Measurements from ENCODE around the gene ZNRF3. TPM values are rescaled to one million over a fixed set of nuclear protein-coding genes. Genes with fewer than 3 reads are reported as not detected.

Gene ZNRF3
- total and polyA plus RNA-seq, 2 donors (not counting 1 experiment from before 2014, with no cell fraction given), result 0.21 to 0.71 TPM

DNA sequence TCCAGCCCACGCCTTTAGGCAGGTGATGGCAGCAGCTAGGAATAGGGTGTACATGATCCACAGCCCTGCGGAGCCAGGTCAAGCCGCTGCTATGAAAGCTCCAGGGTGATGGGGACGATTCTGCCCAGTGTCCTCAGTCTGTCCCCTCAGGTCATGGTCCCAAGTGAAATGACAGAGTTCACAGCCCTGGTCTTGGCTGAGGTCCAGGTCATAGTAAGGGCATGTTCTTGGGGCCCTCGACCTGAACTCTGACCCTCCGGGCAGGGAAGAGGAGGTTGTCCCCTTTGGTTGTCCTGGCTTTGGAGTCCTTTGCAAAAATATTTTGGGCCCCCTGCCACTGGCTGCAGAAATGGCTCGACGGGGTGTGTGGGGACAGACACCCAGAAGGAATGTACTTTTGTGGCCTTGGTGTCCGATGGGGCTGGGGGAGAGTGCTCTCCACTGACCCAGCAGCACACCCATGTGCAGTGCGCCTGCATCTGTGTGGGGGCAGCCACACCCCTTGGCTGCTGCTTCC is 170.9 kb downstream of the ZNRF3 start:
- H3K9ac ChIP-seq (ENCODE audit: low read length), result no peak overlapping the region
- no peak overlapping the region for H3K4me2 ChIP-seq (replicated peaks; ENCODE audit: low read depth, low read length, poor library complexity, severe bottlenecking)
- H4K20me1 ChIP-seq (ENCODE audit: control insufficient read depth, insufficient read depth, low read length, poor library complexity, severe bottlenecking), result no peaks in the 10 kb centered on the region
- H3K36me3 ChIP-seq (replicated peaks in 1 of 2; ENCODE audit: control extremely low read depth in 1 of 2, control insufficient read depth in 1 of 2, extremely low read depth in 1 of 2, insufficient read depth in 2 of 2, low read length in 1 of 2), result no peaks in the 10 kb centered on the region
- H3K4me3 ChIP-seq (ENCODE audit: control extremely low read depth in 1 of 5, extremely low read depth in 1 of 5, insufficient read depth in 1 of 5, low read depth in 2 of 5, low read length in 4 of 5), result no peak overlapping the region
- no peak for ATAC-seq (ENCODE audit: low read depth)
- Mint-ChIP-seq H3K27ac (no peak overlapping the region), H3K27me3 (peaks cover 19% of the 10 kb centered on the region), H3K4me3 (no peak overlapping the region), H3K9me3 (ENCODE audit: insufficient read depth) (no peaks in the 10 kb centered on the region), H3K4me1 (no peaks in the 10 kb centered on the region)
- TF ChIP-seq EZH2 (IDR thresholded peaks at IDR 0.05; ENCODE audit: borderline replicate concordance, insufficient read depth, low read depth, low read length, poor library complexity, severe bottlenecking), result no peak
- TF ChIP-seq, protein P1, sequence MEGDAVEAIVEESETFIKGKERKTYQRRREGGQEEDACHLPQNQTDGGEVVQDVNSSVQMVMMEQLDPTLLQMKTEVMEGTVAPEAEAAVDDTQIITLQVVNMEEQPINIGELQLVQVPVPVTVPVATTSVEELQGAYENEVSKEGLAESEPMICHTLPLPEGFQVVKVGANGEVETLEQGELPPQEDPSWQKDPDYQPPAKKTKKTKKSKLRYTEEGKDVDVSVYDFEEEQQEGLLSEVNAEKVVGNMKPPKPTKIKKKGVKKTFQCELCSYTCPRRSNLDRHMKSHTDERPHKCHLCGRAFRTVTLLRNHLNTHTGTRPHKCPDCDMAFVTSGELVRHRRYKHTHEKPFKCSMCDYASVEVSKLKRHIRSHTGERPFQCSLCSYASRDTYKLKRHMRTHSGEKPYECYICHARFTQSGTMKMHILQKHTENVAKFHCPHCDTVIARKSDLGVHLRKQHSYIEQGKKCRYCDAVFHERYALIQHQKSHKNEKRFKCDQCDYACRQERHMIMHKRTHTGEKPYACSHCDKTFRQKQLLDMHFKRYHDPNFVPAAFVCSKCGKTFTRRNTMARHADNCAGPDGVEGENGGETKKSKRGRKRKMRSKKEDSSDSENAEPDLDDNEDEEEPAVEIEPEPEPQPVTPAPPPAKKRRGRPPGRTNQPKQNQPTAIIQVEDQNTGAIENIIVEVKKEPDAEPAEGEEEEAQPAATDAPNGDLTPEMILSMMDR (IDR thresholded peaks at IDR 0.05), result no peak
- no peak for DNase-seq
- H3K4me1 ChIP-seq (ENCODE audit: control insufficient read depth in 2 of 2, insufficient read depth in 2 of 2, low read length in 2 of 2), result no peaks in the 10 kb centered on the region
- no peak overlapping the region for H3K27ac ChIP-seq (ENCODE audit: low read length in 2 of 2)
- no peak overlapping the region for H2AFZ ChIP-seq (ENCODE audit: insufficient read depth, low read depth, low read length, poor library complexity, severe bottlenecking)
- intact Hi-C loops (cut with micrococcal nuclease), result no loop called here
- ChIA-PET POLR2A (no interaction called here), CTCF (interaction anchor here (1.4 kb wide), 1 partner anchor 218 kb away, joined by 3 read pairs; no protein-coding TSS in a partner anchor)
- H3K79me2 ChIP-seq (ENCODE audit: control insufficient read depth, insufficient read depth, low read length), result no peaks in the 10 kb centered on the region
- 92% methylated on average over 10 of the region's 10 CpGs for WGBS (ENCODE audit: insufficient coverage)
- no peaks in the 10 kb centered on the region for H3K9me3 ChIP-seq (ENCODE audit: control extremely low read depth in 1 of 3, control insufficient read depth in 2 of 3, insufficient read depth in 1 of 3, low read length in 2 of 3)
- peaks cover 0 to 7% (median 2%) of the 10 kb centered on the region in 4 experiments for H3K27me3 ChIP-seq (replicated peaks in 1 of 4; ENCODE audit: control extremely low read depth in 1 of 4, control insufficient read depth in 3 of 4, insufficient read depth in 4 of 4, low read length in 3 of 4)

GRCh38 chr22:29055192-29055830 is 171.9 kb downstream of the ZNRF3 start:
- no peak for ATAC-seq (ENCODE audit: low read depth)
- intact Hi-C loops (cut with micrococcal nuclease), result no loop called here
- CTCF ChIA-PET, result interaction anchor here (1.4 to 2.1 kb wide), 3 partner anchors 14 to 219 kb away, joined by 3 to 10 read pairs (median 5); no protein-coding TSS in a partner anchor

More at GRCh38 chr22:29055192-29055830, 171.9 kb downstream of the ZNRF3 start:
- POLR2A ChIA-PET, result no interaction called here
- H3K4me3 Mint-ChIP-seq, result no peak overlapping the region
- H3K27ac Mint-ChIP-seq, result no peak overlapping the region
- Histone ChIP-seq H3K4me3 (ENCODE audit: control extremely low read depth in 1 of 5, extremely low read depth in 1 of 5, insufficient read depth in 1 of 5, low read depth in 2 of 5, low read length in 4 of 5) (no peak overlapping the region), H4K20me1 (ENCODE audit: control insufficient read depth, insufficient read depth, low read length, poor library complexity, severe bottlenecking) (no peaks in the 10 kb centered on the region), H3K27me3 (replicated peaks in 1 of 4; ENCODE audit: control extremely low read depth in 1 of 4, control insufficient read depth in 3 of 4, insufficient read depth in 4 of 4, low read length in 3 of 4) (peaks cover 0 to 9% (median 3%) of the 10 kb centered on the region in 4 experiments), H3K79me2 (ENCODE audit: control insufficient read depth, insufficient read depth, low read length) (no peaks in the 10 kb centered on the region), H2AFZ (ENCODE audit: insufficient read depth, low read depth, low read length, poor library complexity, severe bottlenecking) (no peak overlapping the region), H3K36me3 (replicated peaks in 1 of 2; ENCODE audit: control extremely low read depth in 1 of 2, control insufficient read depth in 1 of 2, extremely low read depth in 1 of 2, insufficient read depth in 2 of 2, low read length in 1 of 2) (no peaks in the 10 kb centered on the region), H3K9ac (ENCODE audit: low read length) (no peak overlapping the region), H3K9me3 (ENCODE audit: control extremely low read depth in 1 of 3, control insufficient read depth in 2 of 3, insufficient read depth in 1 of 3, low read length in 2 of 3) (no peaks in the 10 kb centered on the region), H3K4me2 (replicated peaks; ENCODE audit: low read depth, low read length, poor library complexity, severe bottlenecking) (no peak overlapping the region), H3K27ac (ENCODE audit: low read length in 2 of 2) (no peak overlapping the region), H3K4me1 (ENCODE audit: control insufficient read depth in 2 of 2, insufficient read depth in 2 of 2, low read length in 2 of 2) (no peaks in the 10 kb centered on the region)
- TF ChIP-seq, protein P1 (IDR thresholded peaks at IDR 0.05), result no peak
- H3K4me1 Mint-ChIP-seq, result no peaks in the 10 kb centered on the region
- DNase-seq, result no peak
- peaks cover 27% of the 10 kb centered on the region for H3K27me3 Mint-ChIP-seq
- 76% methylated on average over 12 of the region's 14 CpGs for WGBS (ENCODE audit: insufficient coverage)
- no peaks in the 10 kb centered on the region for H3K9me3 Mint-ChIP-seq (ENCODE audit: insufficient read depth)
